Measurements from ENCODE around the gene MTA1. TPM values are rescaled to one million over a fixed set of nuclear protein-coding genes. Genes with fewer than 3 reads are reported as not detected.

Gene MTA1
- polyA plus RNA-seq, 1 of the 3 experiments (the other 2 are of a cell fraction) = 96.3 TPM

- Histone ChIP-seq H3K4me1 (ENCODE audit: control insufficient read depth in 1 of 2, insufficient read depth in 2 of 2, low read depth in 1 of 2, low read length in 1 of 2) (peaks cover 0 to 19% of the 10 kb centered on the region in 2 experiments; a peak in 1 of 4 replicates), H3K27ac (ENCODE audit: low read depth in 2 of 2, low read length in 1 of 2) (peak within 1 kb of the TSS; percentile 39 to 91), H2AFZ (ENCODE audit: low read depth) (peak within 1 kb of the TSS; percentile 96), H3K4me2 (peak within 1 kb of the TSS; percentile 99), H3K79me2 (ENCODE audit: insufficient read depth) (peaks cover 14% of the 10 kb centered on the region; the same call in 1 of the 2 replicates), H3K4me3 (ENCODE audit: low read depth in 2 of 2, low read length in 1 of 2) (peak within 1 kb of the TSS; percentile 60 to 80), H3K9me3 (peaks cover 3% of the 10 kb centered on the region; the same call in 1 of the 2 replicates), H3K27me3 (ENCODE audit: insufficient read depth) (no peaks in the 10 kb centered on the region), H3K36me3 (replicated peaks in 1 of 2; ENCODE audit: control insufficient read depth in 1 of 2, insufficient read depth in 2 of 2, low read length in 1 of 2) (peaks cover 10 to 11% of the 10 kb centered on the region in 2 experiments), H3K9ac (peak within 1 kb of the TSS; percentile 83), H4K20me1 (ENCODE audit: insufficient read depth) (no peaks in the 10 kb centered on the region), H3F3A (replicated peaks; ENCODE audit: insufficient read depth) (no peaks in the 10 kb centered on the region), H3K9me2 (no peaks in the 10 kb centered on the region)
- POLR2A ChIA-PET = interaction anchor here (2.5 kb wide), 1 partner anchor 13 kb away, joined by 8 read pairs; no protein-coding TSS in a partner anchor
- WGBS (ENCODE audit: low lambda C conversion rate) = 21% methylated on average over 20 of the region's 77 CpGs
- TF ChIP-seq EZH2phosphoT487 (IDR thresholded peaks at IDR 0.05; ENCODE audit: borderline replicate concordance, low read depth) = no peak
- TF ChIP-seq MXI1 (IDR thresholded peaks at IDR 0.05; ENCODE audit: low read depth, low read length) = peak; percentile 26; the same call in 1 of the 2 replicates
- TF ChIP-seq, protein P1, sequence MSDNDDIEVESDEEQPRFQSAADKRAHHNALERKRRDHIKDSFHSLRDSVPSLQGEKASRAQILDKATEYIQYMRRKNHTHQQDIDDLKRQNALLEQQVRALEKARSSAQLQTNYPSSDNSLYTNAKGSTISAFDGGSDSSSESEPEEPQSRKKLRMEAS (IDR thresholded peaks at IDR 0.05; ENCODE audit: low read depth) = peak; percentile 44; the same call in 1 of the 2 replicates
- peak; percentile 85 for TF ChIP-seq GABPA (IDR thresholded peaks at IDR 0.05; ENCODE audit: low read depth)
- peak; percentile 93 for TF ChIP-seq CHD2 (IDR thresholded peaks at IDR 0.05; ENCODE audit: low read length, partially characterized antibody)
- no peak for TF ChIP-seq TEAD4 (IDR thresholded peaks at IDR 0.05; ENCODE audit: borderline replicate concordance, insufficient read depth)
- TF ChIP-seq JUND (IDR thresholded peaks at IDR 0.05) = no peak
- TF ChIP-seq REST (IDR thresholded peaks at IDR 0.05; ENCODE audit: low read depth, low read length) = peak; percentile 49; the same call in 1 of the 2 replicates
- TF ChIP-seq, protein P2, sequence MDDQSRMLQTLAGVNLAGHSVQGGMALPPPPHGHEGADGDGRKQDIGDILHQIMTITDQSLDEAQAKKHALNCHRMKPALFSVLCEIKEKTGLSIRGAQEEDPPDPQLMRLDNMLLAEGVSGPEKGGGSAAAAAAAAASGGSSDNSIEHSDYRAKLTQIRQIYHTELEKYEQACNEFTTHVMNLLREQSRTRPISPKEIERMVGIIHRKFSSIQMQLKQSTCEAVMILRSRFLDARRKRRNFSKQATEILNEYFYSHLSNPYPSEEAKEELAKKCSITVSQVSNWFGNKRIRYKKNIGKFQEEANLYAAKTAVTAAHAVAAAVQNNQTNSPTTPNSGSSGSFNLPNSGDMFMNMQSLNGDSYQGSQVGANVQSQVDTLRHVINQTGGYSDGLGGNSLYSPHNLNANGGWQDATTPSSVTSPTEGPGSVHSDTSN (IDR thresholded peaks at IDR 0.05) = no peak
- TF ChIP-seq CTCF (IDR thresholded peaks at IDR 0.05) = 0 out of 2 replicates have a peak, but pooled peaks have one; percentile 14
- TF ChIP-seq, protein P3, sequence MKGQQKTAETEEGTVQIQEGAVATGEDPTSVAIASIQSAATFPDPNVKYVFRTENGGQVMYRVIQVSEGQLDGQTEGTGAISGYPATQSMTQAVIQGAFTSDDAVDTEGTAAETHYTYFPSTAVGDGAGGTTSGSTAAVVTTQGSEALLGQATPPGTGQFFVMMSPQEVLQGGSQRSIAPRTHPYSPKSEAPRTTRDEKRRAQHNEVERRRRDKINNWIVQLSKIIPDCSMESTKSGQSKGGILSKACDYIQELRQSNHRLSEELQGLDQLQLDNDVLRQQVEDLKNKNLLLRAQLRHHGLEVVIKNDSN (IDR thresholded peaks at IDR 0.05; ENCODE audit: borderline replicate concordance, low read depth) = no peak
- TF ChIP-seq ELF1 (IDR thresholded peaks at IDR 0.05) = peak; percentile 72
- TF ChIP-seq YY1 (IDR thresholded peaks at IDR 0.05; ENCODE audit: low read depth) = 0 out of 2 replicates have a peak, but pooled peaks have one; percentile 41
- TF ChIP-seq POLR2AphosphoS5 (IDR thresholded peaks at IDR 0.05; ENCODE audit: low read depth, low read length) = peak; percentile 84
- peak; percentile 60; the same call in 1 of the 2 replicates for TF ChIP-seq TAF1 (IDR thresholded peaks at IDR 0.05; ENCODE audit: borderline replicate concordance, low read depth, low read length)
- 0 out of 4 replicates have a peak, but pooled peaks of 1 of the 2 experiments have one; percentile 9 for TF ChIP-seq EP300 (IDR thresholded peaks at IDR 0.05; ENCODE audit: borderline replicate concordance in 1 of 2, low read depth in 1 of 2, low read length in 1 of 2)
- peak; percentile 79 for TF ChIP-seq NRF1 (IDR thresholded peaks at IDR 0.05; ENCODE audit: low read depth, low read length)
- CTCF ChIA-PET = interaction anchor here (1.0 to 3.2 kb wide), 6 partner anchors 11 to 130 kb away, joined by 3 to 14 read pairs (median 4); no protein-coding TSS in a partner anchor
- DNase-seq = peak; percentile 99
Observed at GRCh38 chr14:105398044-105398725, 21.4 kb upstream of the MTA1 start, which contains the start of gene TEX22. TSS of gene TEX22 (plus strand) at chr14:105398538. CDS start at chr14:105399341, 803 bp downstream.
